GM12891 (cell line): ENCODE measurements around the gene MYMK.

Source experiments
- POLR2A ChIP-seq: IDR thresholded peaks from 2 replicates; pipeline ENCODE4 v1.6.1; 2011; ENCODE audit warnings: low read depth, low read length, control low read depth
- POLR2AphosphoS5 ChIP-seq: IDR thresholded peaks from 2 replicates; pipeline ENCODE4 v1.6.1; 2011; ENCODE audit warnings: low read depth, low read length, control low read depth
- SPI1 ChIP-seq: IDR thresholded peaks from 2 replicates; pipeline ENCODE4 v1.6.1; 2011; ENCODE audit warnings: low read depth, low read length, control low read depth
- TAF1 ChIP-seq: IDR thresholded peaks from 2 replicates; pipeline ENCODE4 v1.6.1; 2011; ENCODE audit warnings: low read depth, low read length, control low read depth

GRCh38 chr9:133521122-133522072 lies 3.4 kb downstream of the MYMK start:
- no peak for TF ChIP-seq POLR2A
- TF ChIP-seq TAF1: no peak
- TF ChIP-seq POLR2AphosphoS5: no peak
- no peak for TF ChIP-seq SPI1
